DOHH2 (cell line): ENCODE measurements around the gene AKIRIN2.
"Not testable (repeated sequence)": the region's sequence is repeated elsewhere in the genome, so short reads cannot be mapped to it uniquely, and the experiment has no call there.

Source experiments
- H3F3A ChIP-seq: fragments of 200-600 bp; sonication (generic), shearing (Covaris generic); 2 replicates; pipeline ENCODE4 v1.6.0; 2016; ENCODE audit warnings: antibody characterized with exemption, mild to moderate bottlenecking; ENCODE audit not compliant: control insufficient read depth, insufficient read depth
- H3K27ac ChIP-seq: fragments of 200-600 bp; sonication (generic); 2 replicates; pipeline ENCODE4 v1.5.1; 2014; ENCODE audit warnings: low read depth, mild to moderate bottlenecking, low read length, moderate library complexity
- H3K27me3 ChIP-seq: fragments of 200-600 bp; sonication (generic); 2 replicates; pipeline ENCODE4 v1.6.1; 2014; ENCODE audit warnings: mild to moderate bottlenecking, low read length, mixed read lengths; ENCODE audit not compliant: control insufficient read depth
- H3K36me3 ChIP-seq: fragments of 200-600 bp; sonication (generic); 2 replicates; pipeline ENCODE4 v1.6.1; 2014; ENCODE audit warnings: mild to moderate bottlenecking, low read length, moderate library complexity, mixed read lengths; ENCODE audit not compliant: control insufficient read depth
- H3K4me1 ChIP-seq: fragments of 200-600 bp; sonication (generic); 2 replicates; pipeline ENCODE4 v1.6.1; 2014; ENCODE audit warnings: mild to moderate bottlenecking, low read length, mixed read lengths; ENCODE audit not compliant: control insufficient read depth
- H3K4me2 ChIP-seq: fragments of 200-600 bp; sonication (generic); 2 replicates; pipeline ENCODE4 v1.6.0; 2014; ENCODE audit warnings: mild to moderate bottlenecking, low read length, moderate library complexity
- H3K4me3 ChIP-seq: fragments of 200-600 bp; sonication (generic); 2 replicates; pipeline ENCODE4 v1.5.1; 2014; ENCODE audit warnings: mild to moderate bottlenecking, low read length, mixed read lengths
- H3K79me2 ChIP-seq: fragments of 200-600 bp; sonication (generic); 2 replicates; pipeline ENCODE4 v1.6.1; 2014; ENCODE audit warnings: mild to moderate bottlenecking, low read length, mixed read lengths; ENCODE audit not compliant: control insufficient read depth
- H3K9me2 ChIP-seq: fragments of 200-600 bp; sonication (generic); replicated peaks from 2 replicates; pipeline ENCODE4 v1.6.1; 2014; ENCODE audit warnings: mild to moderate bottlenecking, low read length, mixed read lengths; ENCODE audit not compliant: control insufficient read depth
- H3K9me3 ChIP-seq: fragments of 200-600 bp; sonication (generic); 2 replicates; pipeline ENCODE4 v1.6.1; 2014; ENCODE audit warnings: antibody characterized with exemption, low read length, mixed read lengths; ENCODE audit not compliant: control insufficient read depth, insufficient read depth
- H4K20me1 ChIP-seq: fragments of 200-600 bp; sonication (generic); 2 replicates; pipeline ENCODE4 v1.6.0; 2014; ENCODE audit warnings: low read depth, mild to moderate bottlenecking, antibody characterized with exemption, low read length, moderate library complexity; ENCODE audit not compliant: control insufficient read depth, insufficient read depth
- CTCF ChIP-seq: fragments of 200-600 bp; sonication (generic); IDR thresholded peaks from one replicate; pipeline ENCODE4 v1.5.1; 2014; ENCODE audit warnings: antibody characterized with exemption, mild to moderate bottlenecking, low read depth, low read length; ENCODE audit not compliant: poor library complexity, severe bottlenecking
- EZH2phosphoT487 ChIP-seq: fragments of 200-600 bp; sonication (generic); IDR thresholded peaks from 2 replicates; pipeline ENCODE4 v1.6.1; 2017; ENCODE audit warnings: borderline replicate concordance, mild to moderate bottlenecking, antibody characterized with exemption, low read length, moderate library complexity, mixed read lengths

AKIRIN2 gene

DNA sequence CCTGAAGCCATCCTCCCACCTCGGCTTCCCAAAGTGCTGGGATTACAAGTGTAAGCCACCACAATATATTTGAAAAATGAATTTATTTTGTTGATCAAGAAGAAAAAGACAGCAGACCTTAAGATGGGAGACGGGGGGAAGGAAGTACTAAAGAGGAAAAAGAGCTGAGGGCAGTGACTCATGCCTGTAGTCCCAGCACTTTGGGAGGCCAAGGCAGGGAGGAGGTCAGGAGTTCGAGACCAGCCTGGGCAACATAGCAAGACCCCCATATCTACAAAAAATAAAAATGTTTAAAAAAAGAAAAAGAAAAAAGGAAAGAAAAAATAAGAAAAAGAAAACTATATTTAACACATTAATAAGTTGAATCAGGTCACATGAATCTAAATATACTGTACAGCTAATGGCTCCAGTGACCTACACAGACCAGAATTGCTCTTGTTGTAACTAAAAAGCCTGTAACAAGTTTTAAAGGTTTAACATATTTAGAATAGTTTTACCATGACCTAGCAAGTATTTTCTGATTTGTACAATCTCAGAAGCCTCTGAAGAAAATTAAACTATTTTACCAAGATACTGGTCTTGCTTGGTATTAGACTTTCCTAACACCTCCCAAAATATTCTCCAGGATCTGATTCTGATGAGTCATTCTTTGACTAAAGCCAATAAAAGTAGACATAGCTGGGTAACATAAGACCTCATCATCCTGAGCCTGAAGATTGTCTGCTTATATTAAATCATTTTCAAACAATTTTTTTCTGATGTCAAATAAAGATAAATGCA is 4.3 kb upstream of the AKIRIN2 start:
- Histone ChIP-seq H3F3A (peaks cover 9% of the 10 kb centered on the region), H3K4me2 (no peak overlapping the region), H3K9me2 (no peaks in the 10 kb centered on the region), H3K79me2 (peaks cover 10% of the 10 kb centered on the region), H3K9me3 (no peaks in the 10 kb centered on the region), H3K27me3 (no peaks in the 10 kb centered on the region), H3K36me3 (peaks cover 6% of the 10 kb centered on the region), H3K4me3 (no peak overlapping the region), H3K27ac (no peak overlapping the region), H4K20me1 (no peaks in the 10 kb centered on the region), H3K4me1 (peaks cover 40% of the 10 kb centered on the region)
- TF ChIP-seq CTCF (no peak), EZH2phosphoT487 (no peak)

DNA sequence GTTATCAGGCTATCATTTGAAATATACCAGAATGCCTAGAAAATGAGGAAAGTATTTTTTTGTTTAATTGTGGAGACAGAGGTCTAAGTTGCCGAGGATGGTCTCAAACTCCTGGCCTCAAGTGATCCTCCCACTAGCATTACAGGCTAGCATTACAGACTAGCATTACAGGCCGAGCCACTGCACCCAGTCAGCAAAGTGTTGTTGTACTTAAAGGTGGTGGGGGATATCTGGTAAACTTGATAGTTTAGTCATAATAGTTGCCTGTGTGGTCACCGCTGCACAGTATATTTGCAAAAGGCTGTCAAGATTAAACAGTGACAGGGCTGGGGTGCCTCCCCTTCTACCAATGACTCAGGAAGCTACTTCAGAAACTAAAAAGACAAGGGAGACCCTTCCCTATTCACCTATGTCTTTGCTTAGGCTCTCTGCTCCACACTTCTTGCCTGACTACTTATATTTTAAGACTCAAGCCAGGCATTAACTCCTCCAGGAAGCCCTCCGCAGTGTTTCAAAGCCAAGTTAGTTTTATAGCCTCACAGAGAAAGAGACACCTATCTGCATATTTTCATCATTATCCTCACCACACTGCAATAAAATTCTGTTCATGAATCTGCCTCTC is 3.1 kb upstream of the AKIRIN2 start:
- Histone ChIP-seq H3F3A (peaks cover 9% of the 10 kb centered on the region), H3K9me3 (no peaks in the 10 kb centered on the region), H4K20me1 (peaks cover 5% of the 10 kb centered on the region), H3K4me1 (peaks cover 39% of the 10 kb centered on the region), H3K27ac (no peak overlapping the region), H3K36me3 (peaks cover 18% of the 10 kb centered on the region), H3K4me2 (peak overlapping the region; percentile 17), H3K4me3 (no peak overlapping the region), H3K27me3 (no peaks in the 10 kb centered on the region), H3K79me2 (peaks cover 22% of the 10 kb centered on the region), H3K9me2 (no peaks in the 10 kb centered on the region)
- TF ChIP-seq EZH2phosphoT487 (no peak), CTCF (no peak)

- not testable (repeated sequence) for H3K9me3 ChIP-seq, H3K27me3 ChIP-seq, H3K9me2 ChIP-seq
- H4K20me1 ChIP-seq, result peaks cover 24% of the 10 kb centered on the region
- peaks cover 40% of the 10 kb centered on the region for H3K36me3 ChIP-seq
- H3K4me3 ChIP-seq, result peak overlapping the region; percentile 79
- H3F3A ChIP-seq, result peaks cover 11% of the 10 kb centered on the region
- peaks cover 43% of the 10 kb centered on the region for H3K79me2 ChIP-seq
- H3K4me1 ChIP-seq, result peaks cover 46% of the 10 kb centered on the region
- H3K4me2 ChIP-seq, result peak overlapping the region; percentile 73
- H3K27ac ChIP-seq, result peak overlapping the region; percentile 86
Measured at GRCh38 chr6:87703039-87703438, 1.0 kb upstream of the AKIRIN2 start.

DNA sequence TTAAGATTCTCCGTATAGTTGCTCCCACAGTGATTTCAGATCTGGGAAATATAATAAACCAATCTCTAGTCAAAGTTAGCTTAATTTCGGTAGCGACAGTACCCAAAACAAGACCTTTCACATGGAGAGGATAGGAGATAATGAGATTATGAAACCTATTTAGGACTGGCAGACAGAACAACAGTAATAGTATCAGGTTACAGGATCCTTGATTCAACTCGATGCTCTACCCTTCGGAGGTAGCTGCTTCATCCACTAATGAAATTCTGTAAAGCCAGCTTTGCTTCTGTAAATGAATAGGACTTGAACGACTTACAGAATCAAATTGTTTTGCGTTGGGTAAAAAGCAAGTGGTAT is 534 bp upstream of the AKIRIN2 start:
- peaks cover 48% of the 10 kb centered on the region for H3K79me2 ChIP-seq
- peaks cover 50% of the 10 kb centered on the region for H3K4me1 ChIP-seq
- no peaks in the 10 kb centered on the region for H3K9me2 ChIP-seq
- H3K36me3 ChIP-seq, result peaks cover 44% of the 10 kb centered on the region
- peak overlapping the region; percentile 73 for H3K4me2 ChIP-seq
- peak overlapping the region; percentile 86 for H3K27ac ChIP-seq
- H3F3A ChIP-seq, result peaks cover 11% of the 10 kb centered on the region
- H3K4me3 ChIP-seq, result peak overlapping the region; percentile 79
- no peaks in the 10 kb centered on the region for H3K9me3 ChIP-seq
- no peak for TF ChIP-seq CTCF
- TF ChIP-seq EZH2phosphoT487, result no peak
- H4K20me1 ChIP-seq, result peaks cover 29% of the 10 kb centered on the region
- no peaks in the 10 kb centered on the region for H3K27me3 ChIP-seq
